NCI-H69 (cell line): Measurements from ENCODE around the gene ABHD10.

ENCODE experiments used
- DNase-seq: peaks from one replicate; lab custom pipeline; 2025; lab: John Stamatoyannopoulos, UW

The ABHD10 gene

DNA sequence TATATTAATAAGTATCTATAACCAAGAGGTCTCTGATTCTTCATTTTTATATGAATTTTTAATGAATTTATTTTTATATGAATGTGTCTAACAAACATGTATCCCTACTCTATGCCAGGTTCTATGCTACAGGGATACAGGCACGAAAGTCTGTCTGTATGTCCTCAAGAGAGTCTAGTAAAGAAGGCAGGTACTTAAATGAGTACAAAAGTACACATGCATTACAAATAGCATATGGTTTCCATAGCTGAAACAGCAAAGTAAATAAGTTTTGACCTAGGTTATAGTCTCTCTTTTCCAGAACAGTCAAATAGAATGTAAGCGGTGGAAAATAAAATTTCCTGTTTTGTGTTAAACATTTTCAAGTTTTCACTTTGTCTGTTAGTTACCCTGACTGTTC is 13.3 kb upstream of the ABHD10 start:
- DNase-seq = no peak

DNA sequence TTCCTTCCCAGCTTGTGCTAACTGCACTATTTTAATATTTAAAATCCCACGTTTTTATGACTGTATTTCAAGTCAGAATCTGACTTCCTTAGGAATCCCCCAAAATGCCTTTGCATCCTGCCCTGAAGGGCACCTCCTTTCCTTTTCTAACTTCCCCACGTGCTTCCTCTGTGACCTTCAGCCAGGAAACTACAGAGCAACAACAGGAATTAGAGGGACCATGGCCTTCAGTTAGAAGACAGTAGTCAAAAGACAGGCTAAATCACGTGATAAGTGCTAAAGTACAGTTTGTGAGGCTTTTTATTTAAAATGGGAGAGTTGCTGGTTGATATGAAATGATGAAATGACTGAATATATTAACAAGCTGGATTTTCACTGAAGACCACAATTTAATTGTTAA is 11.8 kb upstream of the ABHD10 start:
- no peak for DNase-seq

DNA sequence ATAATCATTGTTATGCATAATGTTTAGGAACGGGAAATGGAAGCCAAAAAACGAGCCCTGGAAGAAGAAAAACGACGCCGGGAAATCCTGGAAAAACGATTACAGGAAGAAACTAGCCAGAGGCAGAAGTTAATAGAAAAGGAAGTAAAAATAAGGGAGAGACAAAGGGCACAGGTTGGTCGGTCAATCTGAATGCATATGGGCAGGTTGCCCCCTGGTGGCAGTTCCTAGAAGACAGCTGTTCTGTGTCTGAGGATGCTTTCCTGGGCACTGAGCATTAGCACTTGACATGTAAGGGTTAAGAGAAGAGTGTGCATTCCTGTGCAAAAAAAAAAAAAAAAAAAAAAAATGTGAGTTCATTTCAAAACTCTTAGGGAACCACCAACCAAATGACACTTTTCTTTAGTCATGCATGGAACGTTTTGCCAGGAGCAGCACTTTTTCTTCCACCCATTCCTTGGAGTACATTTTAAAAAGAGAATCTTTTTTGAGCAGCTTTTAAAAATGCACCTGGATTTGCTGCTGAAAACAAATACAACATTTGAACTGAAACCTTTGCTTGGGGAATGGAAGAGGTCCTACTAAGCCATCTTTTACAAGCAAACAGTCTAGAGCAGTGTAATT is 11.1 kb upstream of the ABHD10 start:
- DNase-seq = peak; percentile 83

DNA sequence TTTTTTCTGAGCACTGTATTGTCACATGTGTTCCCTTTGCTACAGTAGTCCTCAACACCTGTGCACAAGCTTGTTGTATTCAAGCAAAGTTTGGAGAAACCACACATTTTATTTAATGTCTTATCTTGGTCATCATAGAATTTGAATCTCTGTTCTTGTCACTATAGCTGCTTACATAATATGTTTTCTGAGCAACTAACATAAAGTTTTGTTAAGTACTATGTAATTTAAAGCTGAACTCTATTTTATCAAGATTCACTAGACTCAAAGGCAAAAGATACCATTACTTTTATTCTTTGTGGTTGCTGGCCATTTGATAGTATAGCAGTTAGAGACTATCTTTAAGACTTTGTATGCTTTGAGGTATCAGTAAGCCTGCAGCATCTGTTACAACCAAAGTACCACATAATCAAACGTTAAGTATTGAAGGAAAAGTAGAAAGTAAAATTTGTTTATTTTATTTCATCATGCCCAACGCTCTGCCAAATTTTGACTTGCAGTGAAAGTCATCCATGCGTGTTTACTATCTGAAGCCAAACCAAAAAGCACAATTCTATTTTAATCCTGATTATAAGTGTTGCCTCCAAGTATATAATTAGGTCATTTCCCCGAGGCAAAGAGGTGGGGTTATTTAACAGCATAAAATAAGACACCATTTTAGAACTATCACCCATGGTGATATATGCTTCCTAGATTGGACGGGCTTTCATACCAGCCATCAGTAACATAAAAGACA is 10.3 kb upstream of the ABHD10 start:
- peak; percentile 93 for DNase-seq

DNA sequence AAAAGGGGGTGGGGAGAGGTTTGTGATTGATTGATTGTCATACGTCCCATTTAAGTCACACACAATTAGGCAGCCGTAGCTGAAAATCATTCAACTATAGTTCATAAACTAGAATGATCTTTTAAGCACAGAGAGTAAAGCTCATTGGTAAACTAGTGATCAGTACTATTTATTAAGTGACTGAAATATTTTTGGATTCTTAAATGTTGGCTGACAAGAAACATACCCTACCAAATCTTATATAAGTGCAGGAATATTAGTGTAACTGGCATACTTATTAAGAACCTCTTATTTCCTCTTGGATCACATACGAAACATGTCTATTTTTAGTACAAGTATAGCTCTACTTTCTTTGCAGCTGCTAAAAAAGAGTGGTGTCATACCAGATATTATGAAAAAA is 8.4 kb upstream of the ABHD10 start:
- DNase-seq = peak; percentile 33

DNA sequence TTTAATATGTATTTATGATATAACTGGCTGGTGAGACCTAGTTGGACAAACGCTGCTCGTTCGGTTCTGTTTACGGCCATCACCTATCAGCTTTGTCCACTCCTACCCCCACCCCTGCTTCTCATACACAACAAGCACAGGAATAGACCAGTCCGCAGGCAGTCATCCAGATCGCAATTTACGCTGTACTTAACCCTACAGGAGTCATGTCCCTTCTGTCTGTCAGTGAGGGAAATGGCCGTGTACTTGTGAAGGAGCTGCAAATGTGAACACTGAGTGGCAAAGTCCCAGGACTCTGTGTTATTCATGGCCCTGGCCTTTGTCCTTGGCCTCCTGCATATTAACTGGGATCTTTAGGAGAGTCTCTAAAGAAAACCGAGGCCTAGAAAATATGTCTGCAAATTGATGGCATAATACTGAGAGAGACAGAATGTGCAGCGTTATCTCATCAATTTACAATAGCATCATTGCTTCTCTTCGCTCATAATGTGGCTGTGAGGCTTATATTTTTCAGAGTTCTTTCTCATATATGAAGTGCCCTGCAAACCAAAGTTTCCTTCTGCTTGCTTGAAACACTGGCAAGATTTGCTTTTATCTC is 7.2 kb upstream of the ABHD10 start:
- DNase-seq = peak; percentile 90

DNA sequence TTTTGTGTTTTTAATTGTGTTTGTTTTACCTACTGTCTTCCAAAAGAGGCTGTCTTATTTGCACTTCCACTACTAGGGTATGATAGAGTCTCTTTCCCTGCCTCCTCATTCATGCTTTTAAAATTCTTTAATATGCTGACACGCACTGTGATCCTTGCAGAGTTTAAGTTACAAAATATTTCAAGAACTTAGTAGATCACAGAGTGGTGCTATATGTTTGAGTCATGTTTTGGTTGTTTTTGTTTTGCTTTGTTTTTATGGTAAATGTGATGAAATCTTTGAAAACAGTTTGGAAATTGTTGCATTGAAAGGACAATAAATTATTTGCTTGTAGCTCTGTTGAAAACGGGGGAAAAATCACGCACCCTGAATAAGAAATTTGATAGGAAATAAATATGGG is 5.9 kb upstream of the ABHD10 start:
- peak; percentile 3 for DNase-seq

DNA sequence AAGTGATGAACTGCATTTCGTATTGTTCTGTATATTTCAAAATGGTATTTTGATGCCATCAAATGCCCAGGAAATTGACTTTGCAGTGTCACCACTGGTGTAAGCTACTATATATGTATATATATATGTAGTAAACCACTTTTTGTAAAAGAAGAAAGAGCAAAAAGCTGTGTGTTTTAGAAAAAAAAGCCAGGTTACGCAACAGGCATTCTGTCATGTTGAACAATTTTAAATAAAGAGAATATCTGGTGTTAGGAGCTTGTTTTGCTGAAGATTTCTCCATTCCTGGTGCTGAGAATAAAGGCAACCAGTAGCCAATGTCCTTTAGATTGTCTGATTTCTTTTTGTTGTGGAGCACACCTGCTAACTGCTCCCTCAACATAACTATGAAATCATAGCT is 3.7 kb upstream of the ABHD10 start:
- no peak for DNase-seq

DNA sequence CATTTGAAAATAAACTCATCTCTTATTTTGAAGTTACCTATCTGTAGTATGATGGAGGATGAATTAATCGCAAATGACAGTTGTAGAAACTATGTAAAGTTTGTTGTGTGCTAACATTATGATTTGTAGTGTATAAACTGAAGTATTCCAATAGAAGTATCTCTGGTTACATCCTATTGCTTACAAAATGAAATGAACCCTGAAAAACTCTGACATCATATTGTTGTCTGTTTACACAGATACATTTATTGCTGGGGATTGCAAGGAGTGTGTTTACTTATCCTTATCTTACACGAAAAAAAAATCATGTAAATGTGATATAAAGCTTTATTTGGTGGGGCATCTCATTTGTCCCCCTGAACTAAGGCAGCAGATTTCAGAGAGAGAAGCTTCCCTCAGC is 2.6 kb upstream of the ABHD10 start:
- DNase-seq = peak; percentile 10

DNA sequence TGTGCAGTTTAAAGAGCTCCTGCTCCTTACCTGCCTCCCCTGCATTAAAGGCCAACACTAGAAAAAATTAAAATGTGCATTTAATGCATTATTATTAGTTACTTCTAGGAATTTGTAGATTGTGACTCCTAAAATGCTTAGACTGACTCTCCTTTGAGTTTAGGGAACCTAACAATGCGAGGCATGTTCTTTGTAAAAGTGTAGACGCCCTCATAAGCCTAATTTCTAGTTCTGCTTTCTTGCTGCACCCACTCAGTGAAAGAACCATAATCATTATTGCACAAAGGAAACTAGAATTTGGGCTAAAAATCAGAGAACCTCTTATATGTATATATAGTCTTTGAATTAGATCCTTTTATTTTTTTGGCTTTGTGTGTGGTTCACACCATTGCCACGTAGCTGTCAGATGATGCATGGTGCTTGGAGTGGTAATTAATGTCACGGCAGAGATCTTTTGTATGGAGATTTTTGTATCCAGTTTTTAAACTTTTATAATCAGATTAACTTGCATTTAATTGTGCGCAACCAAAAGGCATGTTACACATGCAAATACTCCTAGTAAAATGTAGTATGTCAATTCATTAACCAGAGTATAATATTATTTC is 710 bp downstream of the ABHD10 start:
- peak; percentile 54 for DNase-seq

DNA sequence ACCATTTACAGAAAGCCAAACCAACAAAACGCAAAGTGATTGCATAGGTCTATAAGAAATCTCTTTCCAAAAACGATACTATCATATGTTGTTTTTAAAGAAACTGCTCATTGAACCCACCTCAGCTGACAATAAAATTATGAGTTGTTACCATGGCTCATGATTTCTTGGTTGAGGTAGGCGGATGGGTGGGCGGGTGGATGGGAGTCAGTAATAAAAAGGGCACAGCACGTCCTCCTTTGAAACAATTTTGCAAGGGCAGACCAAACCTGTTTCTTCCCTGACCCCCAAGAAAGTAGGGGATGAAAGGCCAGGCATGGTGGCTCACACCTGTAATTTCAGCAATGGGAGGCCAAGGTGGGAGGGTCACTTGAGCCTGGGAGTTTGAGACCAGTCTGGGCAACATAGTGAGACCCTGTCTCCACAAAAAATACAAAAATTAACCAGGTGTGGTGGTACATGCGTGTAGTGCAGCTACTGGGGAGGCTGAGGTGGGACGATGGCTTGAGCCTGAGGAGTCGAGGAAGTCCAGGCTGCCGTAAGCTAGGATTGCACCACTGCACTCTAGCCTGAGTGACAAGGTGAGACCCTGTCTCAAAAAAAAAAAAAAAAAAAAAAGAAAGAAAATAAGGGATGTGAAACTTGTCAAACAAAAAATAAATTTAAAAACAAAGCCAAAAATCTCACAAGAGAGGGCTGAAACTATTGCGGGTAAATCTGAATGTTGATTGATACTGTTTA is 2.1 kb downstream of the ABHD10 start:
- peak; percentile 46 for DNase-seq

DNA sequence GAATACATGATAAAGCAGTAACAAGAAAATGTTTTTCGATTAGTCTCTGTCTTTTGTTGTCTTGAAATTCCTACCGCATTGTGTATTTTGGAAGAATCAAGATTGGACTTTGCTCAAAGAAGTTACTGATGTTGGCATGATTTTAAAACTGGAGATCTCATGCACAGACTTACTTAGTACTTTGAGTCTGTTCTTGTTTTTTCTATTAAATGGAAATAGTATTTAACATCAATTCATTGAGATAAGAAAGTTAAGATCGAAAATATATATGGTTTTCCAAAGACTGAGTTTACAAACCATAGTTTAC is 2.6 kb downstream of the ABHD10 start:
- no peak for DNase-seq

DNA sequence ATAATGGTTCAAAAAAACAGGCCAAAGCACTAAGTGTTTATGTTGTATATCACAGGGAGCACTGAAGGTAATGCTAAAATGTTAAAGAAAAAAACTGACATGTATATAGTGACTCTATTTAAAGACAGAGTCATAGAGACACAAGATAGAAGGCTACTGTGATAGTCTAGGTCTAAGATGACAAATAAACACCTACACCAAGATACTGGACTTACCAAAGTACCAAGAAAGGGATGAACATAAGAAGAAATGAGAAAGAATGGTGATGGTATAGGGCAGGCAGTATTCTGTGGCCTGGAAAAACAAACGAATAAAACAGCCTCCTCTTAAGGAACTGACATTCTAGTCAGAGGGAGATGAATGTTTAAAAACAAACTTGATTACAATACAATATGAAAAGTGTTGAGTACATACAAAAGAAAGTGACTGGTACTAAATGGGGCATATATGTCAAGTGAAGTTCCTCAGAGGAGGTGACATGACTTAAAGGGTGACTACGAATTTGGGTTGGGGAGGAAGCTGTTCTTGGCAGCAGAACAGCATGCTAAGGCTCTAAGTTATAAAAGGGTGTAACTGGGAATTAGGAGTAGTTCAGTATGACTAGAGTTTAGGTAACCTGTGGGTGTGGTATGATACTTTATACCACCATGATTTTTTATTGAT is 5.9 kb downstream of the ABHD10 start:
- no peak for DNase-seq

DNA sequence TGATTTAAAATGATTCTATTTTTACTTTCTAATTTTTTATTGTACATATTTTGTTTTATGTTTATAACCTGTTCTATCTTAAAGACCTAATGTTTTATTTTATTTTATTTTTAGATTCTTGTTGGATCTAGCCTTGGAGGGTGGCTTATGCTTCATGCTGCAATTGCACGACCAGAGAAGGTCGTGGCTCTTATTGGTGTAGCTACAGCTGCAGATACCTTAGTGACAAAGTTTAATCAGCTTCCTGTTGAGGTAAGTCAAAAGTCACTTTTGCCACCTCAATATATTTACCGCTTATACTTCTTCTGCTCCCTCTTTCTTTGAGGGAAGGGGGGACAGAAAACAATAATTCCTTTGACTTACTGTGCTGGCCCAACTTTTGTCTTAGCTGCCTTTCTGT is 8.0 kb downstream of the ABHD10 start:
- DNase-seq = no peak

DNA sequence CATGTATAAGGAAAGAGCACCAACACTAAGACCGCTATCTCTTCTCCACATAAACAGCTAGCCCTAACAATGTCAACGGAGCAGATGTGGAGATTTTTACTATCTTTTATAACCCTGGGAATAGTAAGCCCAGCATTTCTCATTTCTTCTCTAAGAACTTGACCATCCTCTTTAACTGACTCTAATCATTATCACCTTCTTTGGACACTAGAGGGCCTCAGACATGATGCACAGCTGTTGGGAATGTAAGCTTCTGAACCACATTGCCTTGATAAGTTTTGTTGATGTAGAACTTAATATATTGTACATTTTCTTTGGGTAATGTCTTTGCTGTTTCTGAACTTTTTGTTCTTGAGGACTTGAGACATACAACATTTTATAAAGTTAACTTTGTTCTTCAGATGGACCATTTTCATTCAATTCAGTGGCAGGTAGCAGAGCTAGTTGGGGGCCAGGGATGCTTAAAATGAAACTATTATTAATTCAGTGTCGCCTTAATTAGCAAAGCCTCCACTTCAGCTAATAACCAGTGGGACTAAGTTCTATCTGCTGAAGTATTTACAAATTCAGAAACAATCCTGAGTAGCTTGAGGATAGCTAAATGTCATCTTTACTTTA is 10.3 kb downstream of the ABHD10 start:
- DNase-seq = peak; percentile 73

DNA sequence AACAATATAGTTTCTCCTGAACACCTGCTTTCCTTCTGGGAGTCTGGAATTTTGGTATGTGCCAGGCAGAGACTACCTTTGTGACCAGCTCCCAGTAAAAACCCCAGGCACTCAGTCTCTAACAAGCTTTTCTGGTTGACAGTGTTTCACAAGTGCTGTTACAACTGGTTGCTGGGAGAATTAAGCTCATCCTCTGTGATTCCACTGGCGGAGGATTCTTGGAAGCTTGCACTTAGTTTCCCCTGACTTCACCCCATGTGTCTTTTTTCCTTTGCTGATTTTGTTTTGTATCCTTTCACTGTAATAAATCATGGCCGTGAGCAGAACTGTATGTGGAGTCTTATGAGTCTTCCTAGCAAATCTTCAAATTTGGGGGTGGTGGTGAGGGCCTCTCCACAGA is 14.2 kb downstream of the ABHD10 start:
- DNase-seq = no peak

DNA sequence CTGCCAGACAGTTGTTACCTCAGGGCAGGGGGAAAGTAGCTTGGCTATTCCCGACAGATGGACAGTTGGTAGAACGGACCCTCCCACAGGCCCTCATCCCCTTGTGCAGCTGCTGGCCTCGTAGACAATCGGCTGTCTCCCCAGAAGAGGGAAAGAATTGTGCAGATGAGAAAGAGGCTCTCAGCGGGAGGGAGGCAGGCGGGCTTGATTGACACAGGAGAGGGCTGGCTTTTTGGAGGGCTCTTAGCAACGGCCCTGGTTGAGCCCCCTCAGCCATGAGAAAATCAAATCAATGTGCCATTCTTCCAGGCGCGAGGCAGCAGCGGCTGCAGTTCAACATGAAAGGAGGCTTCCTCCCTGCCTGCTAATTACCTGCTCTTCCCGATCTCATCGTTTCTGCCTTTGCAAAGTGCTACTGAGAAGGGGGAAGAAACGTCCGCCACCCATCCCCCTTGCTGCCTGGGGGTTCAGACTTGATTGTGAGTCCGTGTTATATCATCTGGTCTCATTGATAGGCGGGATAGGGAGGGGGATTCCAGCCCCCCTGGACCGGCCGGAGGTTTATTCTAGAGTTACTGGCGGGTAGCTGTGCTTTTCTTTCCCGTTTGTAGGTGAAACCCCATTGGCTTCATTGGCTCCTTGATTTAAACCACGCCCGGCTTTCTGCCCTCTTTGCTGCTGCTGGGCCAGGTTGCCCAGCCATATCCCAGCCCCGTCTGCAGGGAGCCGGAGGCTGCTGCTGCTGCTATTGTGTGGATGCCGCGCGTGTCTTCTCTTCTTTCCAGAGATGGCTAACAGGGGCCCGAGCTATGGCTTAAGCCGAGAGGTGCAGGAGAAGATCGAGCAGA is 20.0 kb downstream of the ABHD10 start, which contains the start of gene TAGLN3:
TAGLN3 (plus strand) TSS at position 287 of the 848 bp plus-strand sequence; CDS start at position 788, 501 bp downstream.
- DNase-seq = peak; percentile 94

DNA sequence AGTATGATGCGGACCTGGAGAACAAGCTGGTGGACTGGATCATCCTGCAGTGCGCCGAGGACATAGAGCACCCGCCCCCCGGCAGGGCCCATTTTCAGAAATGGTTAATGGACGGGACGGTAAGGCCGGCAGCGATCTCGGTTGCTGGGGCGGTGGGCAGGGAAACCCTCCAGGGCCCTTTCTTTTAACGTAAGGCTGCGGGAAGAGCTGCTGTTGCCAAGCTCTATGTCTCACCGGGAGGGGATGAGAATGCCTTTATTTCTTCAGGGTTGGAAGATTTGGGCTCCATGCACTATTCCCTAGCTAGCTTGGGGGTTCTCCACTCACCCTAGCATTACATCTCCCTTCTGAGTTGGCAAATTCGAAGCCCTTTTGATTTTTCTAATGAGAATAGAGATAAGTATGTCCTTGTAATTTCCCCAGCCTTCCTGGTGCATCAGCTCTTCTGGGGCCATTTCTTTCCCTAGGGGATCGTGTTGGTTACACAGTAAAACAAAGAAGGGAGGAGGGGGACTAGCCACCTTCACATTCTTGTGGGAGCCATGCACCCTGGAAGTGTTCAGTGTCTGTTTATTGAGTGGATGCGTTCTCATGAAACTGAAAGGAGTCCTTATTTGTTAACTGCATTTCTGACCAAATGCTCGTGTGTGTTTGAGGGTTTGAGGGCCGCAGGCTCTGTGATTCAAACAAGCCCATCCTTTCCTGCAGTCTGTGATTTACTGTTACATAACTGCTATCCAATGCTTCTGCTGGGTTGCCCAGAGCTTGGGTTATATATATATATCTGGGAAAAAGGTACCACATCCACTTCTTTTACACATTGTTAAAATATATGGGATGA is 20.9 kb downstream of the ABHD10 start:
- peak; percentile 65 for DNase-seq

DNA sequence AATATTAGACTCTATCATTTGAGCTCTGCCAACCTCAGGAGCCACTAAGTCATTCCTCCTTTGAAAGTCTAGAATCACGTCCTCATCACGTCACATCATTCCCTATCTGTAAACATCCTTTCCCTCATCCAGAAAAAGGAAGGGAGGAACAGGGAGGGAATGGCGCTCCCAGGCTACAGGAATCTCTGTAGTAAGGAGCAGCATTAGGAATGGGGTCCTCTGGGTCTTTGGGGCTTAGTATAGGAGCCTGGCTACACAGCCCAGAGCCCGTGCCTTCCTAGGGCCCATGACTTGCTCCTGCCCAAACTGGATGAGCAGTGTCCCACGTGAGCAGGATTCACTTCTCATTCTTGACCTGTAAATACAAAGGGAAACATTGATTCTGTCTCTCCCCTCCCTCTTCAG is 21.5 kb downstream of the ABHD10 start:
- peak; percentile 45 for DNase-seq

DNA sequence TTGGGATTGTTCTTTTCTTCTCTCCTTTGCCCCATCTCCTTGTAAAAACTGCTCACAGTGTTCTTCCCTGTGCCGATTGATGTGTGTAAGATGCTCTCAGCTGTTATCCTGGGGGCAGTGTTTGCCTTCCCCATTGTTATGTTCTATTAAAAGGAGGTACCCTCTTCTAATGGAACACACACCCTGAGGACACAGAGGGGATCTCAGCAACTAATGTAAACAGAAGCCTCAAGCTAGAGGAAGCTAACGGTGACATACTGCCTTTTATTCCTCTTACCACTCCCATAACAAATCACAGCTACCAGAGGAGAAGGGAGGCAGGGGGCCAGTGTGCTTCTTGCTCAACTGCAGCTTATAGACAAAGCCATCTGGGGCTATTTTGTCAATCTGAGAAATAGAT is 22.1 kb downstream of the ABHD10 start:
- peak; percentile 92 for DNase-seq
